Endothelial cell of coronary artery (primary cell): ENCODE results near the gene STIM2. TPM values are rescaled to one million over a fixed set of nuclear protein-coding genes. Genes with fewer than 3 reads are reported as not detected.

Experiments
- total RNA-seq: library from RNA; depleted of rRNA; stranded (reverse); fragments of >200 nt; gene quantifications from 2 replicates; pipeline ENCODE4 v1.2.3, GENCODE V29; 2014

Gene STIM2
- 6.7 and 9.3 TPM in 2 replicates for total RNA-seq

GRCh38 chr4:26860157-26860921 lies at the start of gene STIM2:
Gene STIM2, plus strand, starts transcription at chr4:26860841.

